OCI-LY3 (cell line): Measurements from ENCODE around the gene PNRC2.

ENCODE experiments used
- H2AFZ ChIP-seq: fragments of 200-600, 300-600 bp; shearing (Covaris generic); 2 replicates; pipeline ENCODE4 v1.6.0; 2014; ENCODE audit warnings: antibody characterized with exemption, low read depth, low read length
- H3K27ac ChIP-seq: fragments of 200-600, 300-600 bp; sonication (generic); 2 replicates; pipeline ENCODE4 v1.5.1; 2014; ENCODE audit warnings: mild to moderate bottlenecking, low read length, moderate library complexity, mixed read lengths
- H3K27me3 ChIP-seq: fragments of 200-600, 300-600 bp; sonication (generic); 2 replicates; pipeline ENCODE4 v1.6.1; 2014; ENCODE audit warnings: low read depth, low read length, mixed read lengths
- H3K36me3 ChIP-seq: fragments of 200-600, 300-600 bp; sonication (generic); replicated peaks from 2 replicates; pipeline ENCODE3; 2014; ENCODE audit warnings: low read depth, low read length, mixed read lengths
- H3K4me1 ChIP-seq: fragments of 300-600, 200-600 bp; sonication (generic); 2 replicates; pipeline ENCODE4 v1.6.1; 2014; ENCODE audit warnings: low read length, mixed read lengths
- H3K4me2 ChIP-seq: fragments of 200-600, 300-600 bp; sonication (generic); 2 replicates; pipeline ENCODE4 v1.6.1; 2014; ENCODE audit warnings: low read length, mixed read lengths
- H3K4me3 ChIP-seq: fragments of 300-600, 200-600 bp; sonication (generic); 2 replicates; pipeline ENCODE4 v1.5.1; 2014; ENCODE audit warnings: antibody characterized with exemption, mild to moderate bottlenecking, low read length, moderate library complexity
- H3K79me2 ChIP-seq: fragments of 300-600, 200-600 bp; shearing (Covaris generic); 2 replicates; pipeline ENCODE4 v1.6.1; 2014; ENCODE audit warnings: mild to moderate bottlenecking, low read length, mixed read lengths
- H3K9ac ChIP-seq: fragments of 300-600, 200-600 bp; shearing (Covaris generic); 2 replicates; pipeline ENCODE4 v1.6.0; 2014; ENCODE audit warnings: mild to moderate bottlenecking, low read length, moderate library complexity
- H3K9me3 ChIP-seq: fragments of 200-600, 300-600 bp; shearing (Covaris generic); 2 replicates; pipeline ENCODE4 v1.6.1; 2014; ENCODE audit warnings: low read length, mixed read lengths; ENCODE audit not compliant: insufficient read depth
- H4K20me1 ChIP-seq: fragments of 200-600, 300-600 bp; sonication (generic); 2 replicates; pipeline ENCODE4 v1.6.1; 2016; ENCODE audit warnings: low read length, mixed read lengths; ENCODE audit not compliant: insufficient read depth
- EZH2phosphoT487 ChIP-seq: fragments of 200-600 bp; shearing (Covaris generic); IDR thresholded peaks from 2 replicates; pipeline ENCODE4 v1.6.1; 2018; ENCODE audit warnings: antibody characterized with exemption, mixed run types, low read depth
- TF ChIP-seq, protein P1 (sequence below): fragments of 200-600, 300-600 bp; sonication (generic); IDR thresholded peaks from 2 replicates; pipeline ENCODE4 v1.5.1; 2014; ENCODE audit warnings: antibody characterized with exemption, low read length, low read depth

The PNRC2 gene

DNA sequence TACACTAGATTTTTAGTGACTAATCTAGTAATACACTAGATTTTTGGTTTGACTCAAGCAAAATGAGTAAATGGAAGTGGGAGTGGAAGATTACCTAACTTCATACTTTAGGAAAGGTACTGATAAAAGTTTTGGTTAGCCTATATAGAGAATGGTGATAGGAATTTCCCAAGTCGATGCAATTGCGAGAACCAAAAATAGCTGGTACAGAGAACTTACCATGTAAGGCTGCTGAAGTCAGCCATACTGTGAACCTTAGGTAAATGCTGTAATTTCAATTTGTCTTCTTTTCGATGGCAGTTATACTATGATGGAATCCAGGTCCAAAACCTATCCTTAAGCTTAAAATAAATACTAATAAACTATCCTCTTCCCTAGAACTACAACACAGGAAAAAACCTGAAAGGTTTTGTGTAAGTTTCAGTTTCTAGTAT lies 4.6 kb downstream of the PNRC2 start:
- H4K20me1 ChIP-seq: 0 out of 2 replicates have a peak, but pooled peaks cover 10% of the 10 kb centered on the region
- peak overlapping the region; percentile 58 for H3K4me2 ChIP-seq
- no peak overlapping the region for H2AFZ ChIP-seq
- no peaks in the 10 kb centered on the region for H3K9me3 ChIP-seq
- H3K4me3 ChIP-seq: peak overlapping the region; percentile 25
- H3K79me2 ChIP-seq: peaks cover 79% of the 10 kb centered on the region
- H3K9ac ChIP-seq: peak overlapping the region; percentile 38; the same call in 1 of the 2 replicates
- peaks cover 43% of the 10 kb centered on the region for H3K4me1 ChIP-seq
- no peaks in the 10 kb centered on the region for H3K27me3 ChIP-seq
- TF ChIP-seq, protein P1, sequence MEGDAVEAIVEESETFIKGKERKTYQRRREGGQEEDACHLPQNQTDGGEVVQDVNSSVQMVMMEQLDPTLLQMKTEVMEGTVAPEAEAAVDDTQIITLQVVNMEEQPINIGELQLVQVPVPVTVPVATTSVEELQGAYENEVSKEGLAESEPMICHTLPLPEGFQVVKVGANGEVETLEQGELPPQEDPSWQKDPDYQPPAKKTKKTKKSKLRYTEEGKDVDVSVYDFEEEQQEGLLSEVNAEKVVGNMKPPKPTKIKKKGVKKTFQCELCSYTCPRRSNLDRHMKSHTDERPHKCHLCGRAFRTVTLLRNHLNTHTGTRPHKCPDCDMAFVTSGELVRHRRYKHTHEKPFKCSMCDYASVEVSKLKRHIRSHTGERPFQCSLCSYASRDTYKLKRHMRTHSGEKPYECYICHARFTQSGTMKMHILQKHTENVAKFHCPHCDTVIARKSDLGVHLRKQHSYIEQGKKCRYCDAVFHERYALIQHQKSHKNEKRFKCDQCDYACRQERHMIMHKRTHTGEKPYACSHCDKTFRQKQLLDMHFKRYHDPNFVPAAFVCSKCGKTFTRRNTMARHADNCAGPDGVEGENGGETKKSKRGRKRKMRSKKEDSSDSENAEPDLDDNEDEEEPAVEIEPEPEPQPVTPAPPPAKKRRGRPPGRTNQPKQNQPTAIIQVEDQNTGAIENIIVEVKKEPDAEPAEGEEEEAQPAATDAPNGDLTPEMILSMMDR: no peak
- TF ChIP-seq EZH2phosphoT487: no peak
- peaks cover 30% of the 10 kb centered on the region for H3K36me3 ChIP-seq
- H3K27ac ChIP-seq: peak overlapping the region; percentile 86

DNA sequence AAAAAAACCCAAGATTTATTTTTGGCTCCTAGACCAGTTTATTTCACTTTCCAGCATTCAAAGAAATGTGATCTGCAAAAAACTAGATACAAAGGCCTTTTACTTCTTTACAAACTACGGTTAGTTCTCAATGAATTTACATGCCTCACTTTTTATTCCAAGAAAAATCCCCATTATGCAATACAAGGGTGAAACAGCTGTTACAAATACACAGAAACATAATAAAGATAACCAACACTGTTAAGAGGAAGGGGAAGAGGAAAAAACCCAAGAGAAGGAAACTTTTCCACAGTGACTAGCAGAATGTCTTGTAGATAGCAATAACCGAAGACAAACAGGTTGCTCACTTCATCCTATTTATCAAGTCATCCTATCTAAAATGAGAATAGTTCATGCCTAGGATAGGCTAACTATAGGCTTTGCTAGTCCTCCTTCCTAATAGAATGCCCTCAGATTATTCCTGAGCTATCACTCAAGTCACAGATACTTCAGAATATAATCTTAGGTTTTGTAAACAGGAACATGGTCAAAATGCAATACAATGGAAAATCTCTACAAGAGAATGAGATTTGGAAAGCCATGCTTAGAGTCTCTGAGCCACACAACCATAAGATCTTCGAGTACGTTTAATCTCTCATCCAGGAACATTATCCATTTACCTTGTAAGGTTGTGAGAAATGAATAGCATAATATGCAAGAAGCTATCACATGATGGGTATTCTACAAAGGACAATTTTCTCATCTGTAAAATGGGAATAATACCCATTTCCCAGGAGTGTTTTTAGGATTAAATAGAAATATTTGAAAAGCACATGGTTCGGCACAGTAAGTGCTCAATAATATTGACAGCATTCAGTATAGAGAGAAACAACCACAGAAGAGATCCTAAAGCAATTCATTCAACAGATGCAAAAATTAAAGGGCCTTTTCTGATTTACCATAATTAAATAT lies 5.4 kb downstream of the PNRC2 start:
- Histone ChIP-seq H3K4me1 (peaks cover 43% of the 10 kb centered on the region), H3K27me3 (no peaks in the 10 kb centered on the region), H3K4me3 (peak overlapping the region; percentile 25), H3K9me3 (no peaks in the 10 kb centered on the region), H2AFZ (no peak overlapping the region), H4K20me1 (0 out of 2 replicates have a peak, but pooled peaks cover 10% of the 10 kb centered on the region), H3K36me3 (peaks cover 30% of the 10 kb centered on the region), H3K27ac (peak overlapping the region; percentile 86), H3K9ac (peak overlapping the region; percentile 38; the same call in 1 of the 2 replicates), H3K79me2 (peaks cover 82% of the 10 kb centered on the region), H3K4me2 (peak overlapping the region; percentile 58)
- no peak for TF ChIP-seq EZH2phosphoT487
- TF ChIP-seq, protein P1: no peak

DNA sequence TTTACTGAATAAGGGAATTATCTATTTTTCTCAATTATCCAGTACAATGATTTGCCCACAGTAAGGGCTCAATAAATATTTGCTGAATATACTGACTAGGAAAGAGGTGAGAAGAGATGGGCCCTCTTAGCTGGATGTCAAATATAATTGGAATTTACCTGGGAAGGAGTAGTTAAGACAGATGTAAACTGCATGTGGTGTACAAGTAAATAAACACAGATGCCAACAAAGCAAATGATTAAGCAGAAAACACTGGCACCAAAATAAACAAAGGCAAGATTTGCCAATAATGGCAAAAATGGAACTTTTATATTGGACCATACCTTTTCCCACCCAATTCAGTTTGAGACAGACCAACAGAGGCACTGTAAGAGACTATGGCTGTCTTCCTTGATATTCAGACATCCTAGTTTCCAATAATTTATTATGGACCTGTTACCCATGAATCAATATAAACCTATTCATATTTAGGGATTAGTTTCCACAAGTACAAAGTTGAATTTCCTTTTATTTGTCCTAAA lies 7.4 kb downstream of the PNRC2 start:
- Histone ChIP-seq H3K9ac (no peak overlapping the region), H3K4me2 (no peak overlapping the region), H4K20me1 (0 out of 2 replicates have a peak, but pooled peaks cover 10% of the 10 kb centered on the region), H3K27ac (no peak overlapping the region), H3K4me3 (no peak overlapping the region), H2AFZ (no peak overlapping the region), H3K36me3 (peaks cover 30% of the 10 kb centered on the region), H3K9me3 (no peaks in the 10 kb centered on the region), H3K79me2 (peaks cover 80% of the 10 kb centered on the region), H3K27me3 (no peaks in the 10 kb centered on the region), H3K4me1 (peaks cover 39% of the 10 kb centered on the region)
- no peak for TF ChIP-seq EZH2phosphoT487
- TF ChIP-seq, protein P1: no peak

DNA sequence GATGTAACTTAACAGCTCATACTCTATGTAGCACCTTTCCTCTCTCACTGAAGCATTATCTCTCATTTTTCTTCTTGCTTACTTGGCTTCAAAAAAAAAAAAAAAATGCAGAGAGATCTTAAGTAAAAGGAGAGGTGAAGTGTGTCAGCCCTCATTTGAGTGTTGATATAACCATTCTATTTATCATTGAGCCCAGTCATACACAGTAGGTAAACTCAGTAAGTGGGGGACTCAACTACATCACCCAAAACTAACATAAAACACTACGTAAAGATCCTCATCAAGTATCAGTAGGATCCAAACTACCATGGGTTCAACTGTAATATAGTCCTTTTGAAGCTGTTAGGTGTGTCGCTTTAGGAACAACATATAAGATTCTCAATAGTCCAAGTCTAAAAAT lies 8.2 kb downstream of the PNRC2 start:
- no peak overlapping the region for H3K4me3 ChIP-seq
- H3K79me2 ChIP-seq: peaks cover 86% of the 10 kb centered on the region
- no peak overlapping the region for H3K27ac ChIP-seq
- peaks cover 32% of the 10 kb centered on the region for H3K36me3 ChIP-seq
- H2AFZ ChIP-seq: no peak overlapping the region
- no peak overlapping the region for H3K9ac ChIP-seq
- TF ChIP-seq EZH2phosphoT487: no peak
- TF ChIP-seq, protein P1: no peak
- H4K20me1 ChIP-seq: 0 out of 2 replicates have a peak, but pooled peaks cover 10% of the 10 kb centered on the region
- peaks cover 39% of the 10 kb centered on the region for H3K4me1 ChIP-seq
- no peak overlapping the region for H3K4me2 ChIP-seq
- no peaks in the 10 kb centered on the region for H3K9me3 ChIP-seq
- H3K27me3 ChIP-seq: no peaks in the 10 kb centered on the region
